GM12878 (cell line): ENCODE results near the gene ZMIZ1. TPM values are rescaled to one million over a fixed set of nuclear protein-coding genes. Genes with fewer than 3 reads are reported as not detected.
A peak's percentile ranks its signal among the peaks of the same experiment; 100 is the strongest.

Experiments
- ATAC-seq: fragments of 200-7000 bp; cut with Tn5 transposase; 3 replicates; pipeline ENCODE4 v1.9.1; 2020; ENCODE audit warnings: mild to moderate bottlenecking, moderate library complexity
- Bru-seq: library from RNA; stranded (reverse); fragments of 400-500 nt; gene quantifications from one replicate; lab custom pipeline; 2021; lab: Mats Ljungman, UMichigan
- BruChase-seq, 2 experiments: library from RNA; stranded (reverse); fragments of 400-500 nt; gene quantifications; one replicate each; lab custom pipeline; 2021; lab: Mats Ljungman, UMichigan
- BruUV-seq: library from RNA; stranded (reverse); fragments of 400-500 nt; replicated peaks from 2 replicates; lab custom pipeline; 2021; lab: Mats Ljungman, UMichigan
- CTCF ChIA-PET: fragments of 300-600 bp; sonication (Branson Sonifier 250); formaldehyde crosslinking; extraction: SDS; loops from one replicate; lab custom pipeline; 2021; ENCODE audit warnings: inconsistent platforms; lab: Yijun Ruan, JAX
- POLR2A ChIA-PET: fragments of 350-600 bp; formaldehyde crosslinking; extraction: SDS; loops from one replicate; lab custom pipeline; 2021; ENCODE audit warnings: inconsistent platforms; lab: Charles Lee
- RAD21 ChIA-PET: fragments of 300-600 bp; sonication (Branson Sonifier 250); formaldehyde crosslinking; loops from one replicate; lab custom pipeline; 2023; ENCODE audit warnings: antibody characterized with exemption; ENCODE audit not compliant: unreplicated experiment; lab: Charles Lee
- SMC1A ChIA-PET: fragments of 300-600 bp; sonication (Branson Sonifier 250); formaldehyde crosslinking; loops from one replicate; lab custom pipeline; 2023; ENCODE audit not compliant: unreplicated experiment, uncharacterized antibody; lab: Charles Lee
- DNase-seq: peaks from one replicate; pipeline ENCODE4 v3.0.0-alpha.2; 2011; ENCODE audit warnings: low read depth, low spot score
- FAIRE-seq: peaks from 3 replicates; lab custom pipeline; 2011; peaks lifted over from hg19 to GRCh38; lab: Jason Lieb, UNC
- H2AFZ ChIP-seq: 2 replicates; pipeline ENCODE4 v1.6.0; 2011; ENCODE audit warnings: low read depth, low read length, control low read depth; ENCODE audit not compliant: control insufficient read depth
- H3K27ac ChIP-seq: 2 replicates; pipeline ENCODE4 v1.5.1; 2011; ENCODE audit warnings: control low read depth; ENCODE audit not compliant: control insufficient read depth, insufficient read depth
- H3K27me3 ChIP-seq, 2 experiments: replicated peaks in 1 of 2; 2 replicates each; pipeline versions ENCODE4 v1.6.0 to v1.6.1; 2011; ENCODE audit warnings: low read length in 1 of 2; ENCODE audit not compliant: control insufficient read depth in 2 of 2, insufficient read depth in 2 of 2
- H3K36me3 ChIP-seq, 2 experiments: 2 replicates each; pipeline ENCODE4 v1.5.1; 2011; ENCODE audit warnings: low read length in 1 of 2; ENCODE audit not compliant: control insufficient read depth in 2 of 2, insufficient read depth in 2 of 2
- H3K4me1 ChIP-seq: 2 replicates; pipeline ENCODE4 v1.6.1; 2011; ENCODE audit warnings: mild to moderate bottlenecking, low read length, moderate library complexity, mixed read lengths; ENCODE audit not compliant: control insufficient read depth, insufficient read depth
- H3K4me2 ChIP-seq: 2 replicates; pipeline ENCODE4 v1.6.0; 2011; ENCODE audit warnings: control low read depth; ENCODE audit not compliant: control insufficient read depth, insufficient read depth
- H3K4me3 ChIP-seq: fragments of 200-600 bp; sonication (generic); 2 replicates; pipeline ENCODE4 v1.5.1; 2016
- H3K79me2 ChIP-seq: 2 replicates; pipeline ENCODE4 v1.6.0; 2011; ENCODE audit warnings: low read length; ENCODE audit not compliant: control insufficient read depth, insufficient read depth
- H3K9ac ChIP-seq: 2 replicates; pipeline ENCODE4 v1.8.0; 2011; ENCODE audit warnings: low read length, control low read depth, mixed read lengths; ENCODE audit not compliant: control insufficient read depth, insufficient read depth
- H3K9me3 ChIP-seq: replicated peaks from 3 replicates; pipeline ENCODE4 v1.5.1; 2011; ENCODE audit warnings: mild to moderate bottlenecking, low read length; ENCODE audit not compliant: control insufficient read depth, insufficient read depth
- H4K20me1 ChIP-seq: 2 replicates; pipeline ENCODE4 v1.6.0; 2011; ENCODE audit not compliant: control insufficient read depth, insufficient read depth
- EGR1 ChIP-seq, 2 experiments: IDR thresholded peaks; 1 replicate in 1 of 2; 2 replicates in 1 of 2; pipeline ENCODE4 v1.6.1; 2011 to 2012; ENCODE audit warnings: low read depth in 2 of 2, low read length in 2 of 2, borderline replicate concordance in 1 of 2, mild to moderate bottlenecking in 1 of 2, moderate library complexity in 1 of 2
- GATAD2B ChIP-seq: fragments of 450-650 bp; conservative IDR thresholded peaks from 2 replicates; pipeline ENCODE4 v1.6.1; 2017; ENCODE audit warnings: low read depth, mild to moderate bottlenecking, moderate library complexity
- POLR2AphosphoS2 ChIP-seq: IDR thresholded peaks from 2 replicates; pipeline ENCODE4 v1.6.1; 2011; ENCODE audit warnings: low read depth, mild to moderate bottlenecking, low read length, improper control_type of control experiment, moderate library complexity
- RAD21 ChIP-seq: IDR thresholded peaks from 2 replicates; pipeline ENCODE4 v1.6.1; 2011; ENCODE audit warnings: mild to moderate bottlenecking, low read depth, low read length, moderate library complexity; ENCODE audit not compliant: insufficient read depth
- RB1 ChIP-seq: fragments of 450-650 bp; formaldehyde crosslinking; IDR thresholded peaks from 2 replicates; pipeline ENCODE4 v1.6.1; 2017; ENCODE audit warnings: mild to moderate bottlenecking, borderline replicate concordance
- RUNX3 ChIP-seq: IDR thresholded peaks from 2 replicates; pipeline ENCODE4 v1.6.1; 2012; ENCODE audit warnings: low read length, inconsistent platforms
- SIN3A ChIP-seq: IDR thresholded peaks from 2 replicates; pipeline ENCODE4 v1.6.1; 2012; ENCODE audit warnings: low read depth, low read length, improper control_type of control experiment
- TAF1 ChIP-seq: IDR thresholded peaks from 2 replicates; pipeline ENCODE4 v1.6.1; 2011; ENCODE audit warnings: mild to moderate bottlenecking, low read depth, low read length, borderline replicate concordance
- YY1 ChIP-seq: IDR thresholded peaks from 2 replicates; pipeline ENCODE4 v1.6.1; 2011; ENCODE audit warnings: low read depth, mild to moderate bottlenecking, low read length
- WGBS: methylation state at CpG from one replicate; pipeline ENCODE4 v1.1.6; 2016; ENCODE audit warnings: low lambda C conversion rate; ENCODE audit not compliant: insufficient replicate concordance, insufficient coverage; ENCODE audit errors: missing lambda C conversion rate; 5-methylcytosine and 5-hydroxymethylcytosine counted together
- in situ Hi-C: fragments of 300-500 bp; cut with MboI; formaldehyde crosslinking; loops from 9 replicates; pipeline ENCODE4 v1.14.3; 2018; ENCODE audit warnings: mixed read lengths
- intact Hi-C: fragments of 100-400 bp; cut with micrococcal nuclease; formaldehyde crosslinking; loops from one replicate; pipeline ENCODE4 v1.14.2; 2022; ENCODE audit not compliant: unreplicated experiment
- long read RNA-seq, 2 experiments: library from polyadenylated mRNA; unstranded; transcript quantifications; one replicate each; pipeline ENCODE4 v2.0.0, GENCODE V29; 2019 to 2020
- polyA minus RNA-seq, 3 experiments: library from RNA; depleted of rRNA, polyadenylated mRNA; stranded (reverse); fragments of >200 nt; gene quantifications; 2 replicates each; pipeline ENCODE4 v1.2.3, GENCODE V29; 2011
- polyA plus RNA-seq, 11 experiments: library from polyadenylated mRNA; depleted of rRNA in 4 of 11; unstranded in 6 of 11; stranded (reverse) in 5 of 11; fragments of >200 nt; fragmentation: Nextera tagmentation in 4 of 11; fragmentation: Illumina TruSeq in 1 of 11; extraction: Ambion mirVana in 4 of 11; extraction: Trizol in 1 of 11; gene quantifications; 1 replicate in 1 of 11; 2 replicates in 10 of 11; pipeline versions ENCODE4 v1.2.1 to v1.2.3, GENCODE V29; 2011 to 2016; ENCODE audit warnings: inconsistent platforms in 2 of 11, missing spikeins in 2 of 11, low read depth in 1 of 11
- total RNA-seq, 4 experiments: library from RNA; depleted of rRNA in 3 of 4; stranded (reverse); fragments of >200 nt in 3 of 4; fragmentation: Illumina TruSeq in 1 of 4; extraction: Trizol in 1 of 4; gene quantifications; 2 replicates each; pipeline versions ENCODE4 v1.2.1 to v1.2.3, GENCODE V29; 2013 to 2021
- TF ChIP-seq, protein P1 (sequence below): fragments of 450-650 bp; IDR thresholded peaks from 2 replicates; pipeline ENCODE4 v1.6.1; 2017; ENCODE audit warnings: mild to moderate bottlenecking, moderate library complexity

The ZMIZ1 gene, protein sequence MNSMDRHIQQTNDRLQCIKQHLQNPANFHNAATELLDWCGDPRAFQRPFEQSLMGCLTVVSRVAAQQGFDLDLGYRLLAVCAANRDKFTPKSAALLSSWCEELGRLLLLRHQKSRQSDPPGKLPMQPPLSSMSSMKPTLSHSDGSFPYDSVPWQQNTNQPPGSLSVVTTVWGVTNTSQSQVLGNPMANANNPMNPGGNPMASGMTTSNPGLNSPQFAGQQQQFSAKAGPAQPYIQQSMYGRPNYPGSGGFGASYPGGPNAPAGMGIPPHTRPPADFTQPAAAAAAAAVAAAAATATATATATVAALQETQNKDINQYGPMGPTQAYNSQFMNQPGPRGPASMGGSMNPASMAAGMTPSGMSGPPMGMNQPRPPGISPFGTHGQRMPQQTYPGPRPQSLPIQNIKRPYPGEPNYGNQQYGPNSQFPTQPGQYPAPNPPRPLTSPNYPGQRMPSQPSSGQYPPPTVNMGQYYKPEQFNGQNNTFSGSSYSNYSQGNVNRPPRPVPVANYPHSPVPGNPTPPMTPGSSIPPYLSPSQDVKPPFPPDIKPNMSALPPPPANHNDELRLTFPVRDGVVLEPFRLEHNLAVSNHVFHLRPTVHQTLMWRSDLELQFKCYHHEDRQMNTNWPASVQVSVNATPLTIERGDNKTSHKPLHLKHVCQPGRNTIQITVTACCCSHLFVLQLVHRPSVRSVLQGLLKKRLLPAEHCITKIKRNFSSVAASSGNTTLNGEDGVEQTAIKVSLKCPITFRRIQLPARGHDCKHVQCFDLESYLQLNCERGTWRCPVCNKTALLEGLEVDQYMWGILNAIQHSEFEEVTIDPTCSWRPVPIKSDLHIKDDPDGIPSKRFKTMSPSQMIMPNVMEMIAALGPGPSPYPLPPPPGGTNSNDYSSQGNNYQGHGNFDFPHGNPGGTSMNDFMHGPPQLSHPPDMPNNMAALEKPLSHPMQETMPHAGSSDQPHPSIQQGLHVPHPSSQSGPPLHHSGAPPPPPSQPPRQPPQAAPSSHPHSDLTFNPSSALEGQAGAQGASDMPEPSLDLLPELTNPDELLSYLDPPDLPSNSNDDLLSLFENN
- 58.0 and 59.2 TPM in 2 replicates for total RNA-seq (2013; cell fraction: nucleolus; rRNA removed)
- total RNA-seq (2014; rRNA removed) (11.6 and 15.6 TPM in 2 replicates), total RNA-seq (2014; rRNA removed; fragmentation: Illumina TruSeq; extraction: Trizol) (8.8 and 9.3 TPM in 2 replicates), total RNA-seq (2021) (76.8 and 82.3 TPM in 2 replicates), polyA plus RNA-seq (2011; rRNA removed) (3.8 and 6.2 TPM in 2 replicates), polyA plus RNA-seq (2014; fragmentation: Illumina TruSeq; extraction: Trizol) (30.8 and 53.4 TPM in 2 replicates), polyA plus RNA-seq (2014; fragmentation: Nextera tagmentation; extraction: Ambion mirVana) (1 to 10 TPM; 3.1 to 4.5 TPM), polyA plus RNA-seq (2014; rRNA removed) (25.3 and 42.8 TPM in 2 replicates), polyA plus RNA-seq (2016; fragmentation: Nextera tagmentation; extraction: Ambion mirVana) (10 to 100 TPM; 14.6 to 15.3 TPM), polyA minus RNA-seq (2011; rRNA and poly(A)+ RNA removed) (12.3 and 21.0 TPM in 2 replicates), Bru-seq, nascent RNA (percentile 63 among the genes with signal in this experiment), BruChase-seq, experiment 1, labeled RNA remaining after a 6-hour chase (percentile 64 among the genes with signal in this experiment), BruChase-seq, experiment 2, labeled RNA remaining after a 2-hour chase (percentile 61 among the genes with signal in this experiment)
- polyA plus RNA-seq (2011; ENCODE audit: low read depth), result 13.1 TPM
- polyA plus RNA-seq (2011; cell fraction: cytosol; rRNA removed), result 10.6 and 15.1 TPM in 2 replicates
- 38.2 and 62.5 TPM in 2 replicates for polyA plus RNA-seq (2011; cell fraction: nucleus; rRNA removed)
- polyA plus RNA-seq (2012), result 29.9 and 31.2 TPM in 2 replicates
- 19.8 and 25.0 TPM in 2 replicates for polyA minus RNA-seq (2011; cell fraction: cytosol; rRNA and poly(A)+ RNA removed)
- polyA minus RNA-seq (2011; cell fraction: nucleus; rRNA and poly(A)+ RNA removed), result 21.2 and 33.5 TPM in 2 replicates
- long read RNA-seq, experiment 1, partial matches to known transcripts, result 0 of 7 reads
- long read RNA-seq, experiment 1, other reads (novel, unspliced or antisense), result 7 of 7 reads
- long read RNA-seq, experiment 2, partial matches to known transcripts, result 19 of 21 reads
- long read RNA-seq, experiment 2, other reads (novel, unspliced or antisense), result 2 of 21 reads

DNA sequence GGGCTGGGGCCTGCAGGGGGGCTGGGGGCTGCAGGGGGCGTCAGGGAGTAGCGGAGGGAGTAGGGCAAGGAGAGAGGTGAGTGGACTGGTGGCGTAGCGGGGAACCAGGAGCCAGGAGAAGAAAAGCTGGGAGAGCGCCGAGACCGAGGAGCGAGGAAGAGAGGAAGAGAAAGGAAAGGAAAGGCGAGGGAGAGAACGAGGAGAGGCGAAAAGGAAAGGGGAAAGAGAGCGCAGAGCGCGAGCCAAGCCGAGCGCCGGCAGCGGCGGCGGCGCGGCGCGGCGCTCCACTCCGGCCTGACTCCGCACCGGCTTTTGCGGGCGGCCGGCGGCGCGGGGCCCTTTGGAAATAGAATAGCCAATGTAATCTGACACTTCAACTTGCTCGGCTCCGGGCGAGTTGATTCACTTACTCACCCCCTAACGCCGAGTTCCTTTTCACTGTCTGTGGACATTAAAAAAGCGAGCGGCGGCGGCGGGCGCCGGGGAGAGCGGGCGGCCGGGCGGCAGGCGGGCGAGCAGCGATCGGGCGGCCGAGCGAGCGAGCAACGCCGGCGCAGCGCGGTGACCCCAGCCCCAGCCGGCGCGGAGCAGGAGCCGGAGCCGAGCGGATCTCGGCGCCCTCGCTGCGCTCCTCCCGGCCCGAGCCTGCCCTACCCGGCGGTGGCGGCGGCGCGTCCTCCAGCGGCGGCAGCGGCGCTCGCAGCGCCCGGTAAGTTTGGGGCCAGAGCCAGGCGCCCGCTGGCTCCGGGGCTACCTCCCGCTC, at the start of gene ZMIZ1:
Gene ZMIZ1, plus strand, starts transcription at position 405 of the 763 bp plus-strand sequence. CDS start 132,667 bp downstream, outside the sequence.
- H3K36me3 ChIP-seq, result no peaks in the 10 kb centered on the region
- no TSS peak for BruUV-seq
- H3K27ac ChIP-seq, result no peak within 1 kb of the TSS
- no peaks in the 10 kb centered on the region for H3K9me3 ChIP-seq
- no peak for DNase-seq
- peak within 1 kb of the TSS; percentile 91 for H3K4me2 ChIP-seq
- SMC1A ChIA-PET, result no interaction called here
- H3K4me3 ChIP-seq, result peak within 1 kb of the TSS; percentile 84
- H2AFZ ChIP-seq, result peak within 1 kb of the TSS; percentile 66
- H4K20me1 ChIP-seq, result no peaks in the 10 kb centered on the region
- H3K9ac ChIP-seq, result peak within 1 kb of the TSS; percentile 58; the same call in 1 of the 2 replicates
- peaks cover 4% of the 10 kb centered on the region; the same call in 1 of the 2 replicates for H3K4me1 ChIP-seq
- intact Hi-C loops (loop anchor here (2.0 to 5.0 kb wide), 3 partner anchors 96 to 126 kb away; no protein-coding TSS in a partner anchor), in situ Hi-C loops (no loop called here)
- CTCF ChIA-PET, result no interaction called here
- peaks cover 3 to 7% of the 10 kb centered on the region in 2 experiments for H3K27me3 ChIP-seq
- H3K79me2 ChIP-seq, result peaks cover 1% of the 10 kb centered on the region
- WGBS, result 2% methylated on average over 89 of the region's 92 CpGs
- POLR2A ChIA-PET, result no interaction called here
- RAD21 ChIA-PET, result interaction anchor here (1.5 to 1.7 kb wide), 2 partner anchors 95 to 127 kb away, joined by 4 to 7 read pairs; no protein-coding TSS in a partner anchor
- peak; percentile 58 for ATAC-seq
- peak; percentile 94 for FAIRE-seq
- no peak for TF ChIP-seq POLR2AphosphoS2
- peak; percentile 88 for TF ChIP-seq RB1
- TF ChIP-seq SIN3A, result peak; percentile 48; the same call in 1 of the 2 replicates
- TF ChIP-seq YY1, result peak; percentile 81
- TF ChIP-seq RAD21, result peak; percentile 55
- peak in 1 of 2 experiments; percentile 85; a peak in 2 of 3 replicates for TF ChIP-seq EGR1 (IDR thresholded peaks at IDR 0.05; ENCODE audit: borderline replicate concordance in 1 of 2, low read depth in 2 of 2, low read length in 2 of 2)
- TF ChIP-seq, protein P1, sequence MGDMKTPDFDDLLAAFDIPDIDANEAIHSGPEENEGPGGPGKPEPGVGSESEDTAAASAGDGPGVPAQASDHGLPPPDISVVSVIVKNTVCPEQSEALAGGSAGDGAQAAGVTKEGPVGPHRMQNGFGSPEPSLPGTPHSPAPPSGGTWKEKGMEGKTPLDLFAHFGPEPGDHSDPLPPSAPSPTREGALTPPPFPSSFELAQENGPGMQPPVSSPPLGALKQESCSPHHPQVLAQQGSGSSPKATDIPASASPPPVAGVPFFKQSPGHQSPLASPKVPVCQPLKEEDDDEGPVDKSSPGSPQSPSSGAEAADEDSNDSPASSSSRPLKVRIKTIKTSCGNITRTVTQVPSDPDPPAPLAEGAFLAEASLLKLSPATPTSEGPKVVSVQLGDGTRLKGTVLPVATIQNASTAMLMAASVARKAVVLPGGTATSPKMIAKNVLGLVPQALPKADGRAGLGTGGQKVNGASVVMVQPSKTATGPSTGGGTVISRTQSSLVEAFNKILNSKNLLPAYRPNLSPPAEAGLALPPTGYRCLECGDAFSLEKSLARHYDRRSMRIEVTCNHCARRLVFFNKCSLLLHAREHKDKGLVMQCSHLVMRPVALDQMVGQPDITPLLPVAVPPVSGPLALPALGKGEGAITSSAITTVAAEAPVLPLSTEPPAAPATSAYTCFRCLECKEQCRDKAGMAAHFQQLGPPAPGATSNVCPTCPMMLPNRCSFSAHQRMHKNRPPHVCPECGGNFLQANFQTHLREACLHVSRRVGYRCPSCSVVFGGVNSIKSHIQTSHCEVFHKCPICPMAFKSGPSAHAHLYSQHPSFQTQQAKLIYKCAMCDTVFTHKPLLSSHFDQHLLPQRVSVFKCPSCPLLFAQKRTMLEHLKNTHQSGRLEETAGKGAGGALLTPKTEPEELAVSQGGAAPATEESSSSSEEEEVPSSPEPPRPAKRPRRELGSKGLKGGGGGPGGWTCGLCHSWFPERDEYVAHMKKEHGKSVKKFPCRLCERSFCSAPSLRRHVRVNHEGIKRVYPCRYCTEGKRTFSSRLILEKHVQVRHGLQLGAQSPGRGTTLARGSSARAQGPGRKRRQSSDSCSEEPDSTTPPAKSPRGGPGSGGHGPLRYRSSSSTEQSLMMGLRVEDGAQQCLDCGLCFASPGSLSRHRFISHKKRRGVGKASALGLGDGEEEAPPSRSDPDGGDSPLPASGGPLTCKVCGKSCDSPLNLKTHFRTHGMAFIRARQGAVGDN, result 0 out of 2 replicates have a peak, but pooled peaks have one; percentile 18
- TF ChIP-seq GATAD2B, result peak; percentile 34; the same call in 1 of the 2 replicates
- TF ChIP-seq TAF1, result peak; percentile 71; the same call in 1 of the 2 replicates
- peak; percentile 45 for TF ChIP-seq RUNX3
